HG03025 (cell line): ENCODE measurements around the gene TRIM71.
"Not testable (repeated sequence)": the region's sequence is repeated elsewhere in the genome, so short reads cannot be mapped to it uniquely, and the experiment has no call there.

Experiments used
- ATAC-seq: cut with Tn5 transposase; IDR thresholded peaks from one replicate; pipeline ENCODE4 v1.9.1; 2021; ENCODE audit warnings: mild to moderate bottlenecking, moderate library complexity; ENCODE audit not compliant: unreplicated experiment, low FRiP score

Gene TRIM71

GRCh38 chr3:32817558-32818228, at the start of gene TRIM71:
TSS of gene TRIM71 (plus strand) at chr3:32817997. CDS start at chr3:32818081, 84 bp downstream.
- no peak for ATAC-seq

- no peak for ATAC-seq
Measured at GRCh38 chr3:32778389-32778788, 39.4 kb upstream of the TRIM71 start.

GRCh38 chr3:32780071-32780734, 37.6 kb upstream of the TRIM71 start:
- no peak for ATAC-seq

- peak; percentile 29 for ATAC-seq
Measured at GRCh38 chr3:32780735-32781210, 37.0 kb upstream of the TRIM71 start.

GRCh38 chr3:32781211-32781968, 36.4 kb upstream of the TRIM71 start:
- ATAC-seq, result peak; percentile 94

GRCh38 chr3:32781969-32782270, 35.9 kb upstream of the TRIM71 start:
- ATAC-seq, result not testable (repeated sequence)

GRCh38 chr3:32782407-32782806, 35.4 kb upstream of the TRIM71 start:
- ATAC-seq, result no peak

GRCh38 chr3:32791833-32792232, 26.0 kb upstream of the TRIM71 start:
- no peak for ATAC-seq

GRCh38 chr3:32794487-32795308, 23.1 kb upstream of the TRIM71 start:
- ATAC-seq, result no peak

GRCh38 chr3:32796384-32796950, 21.3 kb upstream of the TRIM71 start:
- not testable (repeated sequence) for ATAC-seq

- ATAC-seq, result no peak
Measured at GRCh38 chr3:32797776-32798175, 20.0 kb upstream of the TRIM71 start.

GRCh38 chr3:32801440-32801839, 16.4 kb upstream of the TRIM71 start:
- ATAC-seq, result not testable (repeated sequence)

- ATAC-seq, result no peak
Measured at GRCh38 chr3:32813180-32813579, 4.6 kb upstream of the TRIM71 start.

- no peak for ATAC-seq
Measured at GRCh38 chr3:32814361-32814760, 3.4 kb upstream of the TRIM71 start.

GRCh38 chr3:32815841-32816438, 1.9 kb upstream of the TRIM71 start:
- no peak for ATAC-seq

- ATAC-seq, result no peak
Measured at GRCh38 chr3:32816439-32817256, 1.1 kb upstream of the TRIM71 start.

- no peak for ATAC-seq
Measured at GRCh38 chr3:32817257-32817557, 590 bp upstream of the TRIM71 start.

GRCh38 chr3:32818229-32818969, 602 bp downstream of the TRIM71 start:
- no peak for ATAC-seq
